AG09319 (cell line): ENCODE measurements around the gene KDM4E.

Experiments
- DNase-seq: peaks from one replicate; pipeline ENCODE4 v3.0.0-alpha.2; 2010; ENCODE audit warnings: low read depth; ENCODE audit errors: extremely low read depth
- TF ChIP-seq, protein P1 (sequence below): IDR thresholded peaks from 2 replicates; pipeline ENCODE4 v1.5.1; 2011; ENCODE audit warnings: low read depth, mild to moderate bottlenecking, inconsistent platforms, low read length, moderate library complexity

KDM4E gene

DNA sequence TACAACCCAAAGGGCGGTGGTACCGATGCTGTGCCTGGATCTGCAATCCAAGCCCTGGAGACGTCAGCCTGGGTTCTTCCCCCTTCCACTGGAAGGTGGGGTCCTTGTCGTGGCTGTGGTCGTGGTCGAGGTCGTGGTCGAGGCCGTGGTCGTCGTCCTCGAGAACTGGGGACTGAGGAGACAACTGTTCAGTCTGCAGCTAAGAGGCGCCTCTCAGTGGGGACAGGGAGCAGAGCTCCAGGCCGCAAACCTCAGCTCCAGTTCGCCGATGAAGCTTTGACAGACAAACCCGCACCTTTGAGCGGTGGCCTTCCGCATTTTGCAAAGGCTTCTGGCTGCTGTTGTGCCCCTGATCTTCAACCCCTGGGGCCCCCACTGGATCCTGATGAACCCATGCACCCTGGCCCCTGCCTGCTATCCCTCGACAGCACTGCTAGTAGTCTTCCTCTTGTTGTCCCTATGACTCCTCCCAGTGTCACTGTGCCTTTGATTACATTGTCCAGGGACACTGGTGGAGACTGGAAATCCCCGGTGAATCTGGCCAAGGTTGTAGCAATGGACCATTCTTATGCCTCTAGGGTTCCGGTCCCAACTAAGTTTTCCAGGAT is 25.6 kb downstream of the KDM4E start:
- TF ChIP-seq, protein P1, sequence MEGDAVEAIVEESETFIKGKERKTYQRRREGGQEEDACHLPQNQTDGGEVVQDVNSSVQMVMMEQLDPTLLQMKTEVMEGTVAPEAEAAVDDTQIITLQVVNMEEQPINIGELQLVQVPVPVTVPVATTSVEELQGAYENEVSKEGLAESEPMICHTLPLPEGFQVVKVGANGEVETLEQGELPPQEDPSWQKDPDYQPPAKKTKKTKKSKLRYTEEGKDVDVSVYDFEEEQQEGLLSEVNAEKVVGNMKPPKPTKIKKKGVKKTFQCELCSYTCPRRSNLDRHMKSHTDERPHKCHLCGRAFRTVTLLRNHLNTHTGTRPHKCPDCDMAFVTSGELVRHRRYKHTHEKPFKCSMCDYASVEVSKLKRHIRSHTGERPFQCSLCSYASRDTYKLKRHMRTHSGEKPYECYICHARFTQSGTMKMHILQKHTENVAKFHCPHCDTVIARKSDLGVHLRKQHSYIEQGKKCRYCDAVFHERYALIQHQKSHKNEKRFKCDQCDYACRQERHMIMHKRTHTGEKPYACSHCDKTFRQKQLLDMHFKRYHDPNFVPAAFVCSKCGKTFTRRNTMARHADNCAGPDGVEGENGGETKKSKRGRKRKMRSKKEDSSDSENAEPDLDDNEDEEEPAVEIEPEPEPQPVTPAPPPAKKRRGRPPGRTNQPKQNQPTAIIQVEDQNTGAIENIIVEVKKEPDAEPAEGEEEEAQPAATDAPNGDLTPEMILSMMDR, result no peak
- DNase-seq, result no peak

DNA sequence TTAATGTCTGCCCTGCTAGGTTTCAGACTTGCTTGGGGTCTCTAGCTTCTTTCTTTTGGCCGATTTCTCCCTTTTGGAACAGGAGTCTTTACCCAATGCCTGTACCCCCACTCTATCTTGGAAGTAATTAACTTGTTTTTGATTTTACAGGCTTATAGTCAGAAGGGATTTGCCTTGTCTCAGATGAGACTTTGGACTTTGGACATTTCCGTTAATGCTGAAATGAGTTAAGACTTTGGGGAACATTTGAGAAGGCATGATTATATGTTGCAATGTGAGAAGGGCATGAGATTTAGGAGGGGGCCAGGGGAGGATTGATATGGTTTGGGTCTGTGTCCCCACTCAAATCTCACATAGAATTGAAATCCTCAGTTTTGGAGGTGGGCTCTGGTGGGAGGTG is 29.3 kb downstream of the KDM4E start:
- TF ChIP-seq, protein P1, result no peak
- DNase-seq, result no peak

DNA sequence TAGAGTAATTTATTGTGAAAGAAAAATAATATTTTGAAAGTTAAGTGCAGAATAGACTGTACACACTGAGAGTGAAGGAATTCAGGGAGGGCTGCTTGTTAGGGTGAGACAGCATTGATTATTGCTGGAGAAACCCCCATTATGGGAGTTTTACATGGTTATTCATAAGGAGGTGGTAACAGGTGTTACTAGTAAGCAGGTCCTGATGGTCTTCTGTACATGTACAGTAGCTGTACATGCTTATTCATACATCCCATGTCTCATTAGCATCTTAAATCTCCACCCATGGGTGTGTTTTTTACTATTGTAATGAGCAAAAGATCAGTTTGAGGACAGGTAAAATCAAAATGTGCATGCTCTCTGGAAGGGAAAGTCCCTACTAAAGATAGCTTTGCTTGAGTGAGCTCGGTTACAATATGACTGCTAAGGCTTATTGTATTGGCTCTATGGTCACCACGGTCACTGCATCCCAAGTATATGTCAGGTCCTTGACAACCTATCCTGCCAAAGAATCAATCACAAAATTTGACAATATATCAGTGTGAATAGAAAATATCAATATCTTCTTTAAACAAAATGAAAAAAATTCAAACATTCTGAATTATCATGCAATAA is 30.3 kb downstream of the KDM4E start:
- TF ChIP-seq, protein P1, result no peak
- DNase-seq, result no peak

DNA sequence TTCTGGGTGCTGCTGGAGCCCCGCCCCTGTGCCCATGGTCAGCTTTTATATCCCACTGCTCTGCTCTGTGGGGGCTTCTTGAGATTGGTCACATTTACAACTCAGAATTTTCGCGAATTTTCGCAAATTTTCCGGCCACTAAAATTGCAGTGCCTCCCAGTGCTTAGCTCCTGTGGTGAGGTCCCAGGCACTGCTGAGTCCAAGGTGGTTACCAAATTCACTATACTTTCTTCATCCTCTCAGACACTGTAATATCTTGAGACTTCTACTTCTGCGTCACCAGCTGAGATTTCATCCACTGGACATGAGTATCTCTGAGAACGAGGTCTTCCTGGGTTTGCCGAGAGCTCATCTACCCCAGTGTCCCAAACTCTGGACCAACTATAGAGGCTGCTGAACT is 32.9 kb downstream of the KDM4E start:
- no peak for DNase-seq
- TF ChIP-seq, protein P1, result no peak

- DNase-seq, result no peak
- TF ChIP-seq, protein P1, result no peak
Observed at GRCh38 chr11:95058621-95059020, 33.6 kb downstream of the KDM4E start.

GRCh38 chr11:95059046-95059445 is 34.0 kb downstream of the KDM4E start:
- TF ChIP-seq, protein P1, result no peak
- no peak for DNase-seq

DNA sequence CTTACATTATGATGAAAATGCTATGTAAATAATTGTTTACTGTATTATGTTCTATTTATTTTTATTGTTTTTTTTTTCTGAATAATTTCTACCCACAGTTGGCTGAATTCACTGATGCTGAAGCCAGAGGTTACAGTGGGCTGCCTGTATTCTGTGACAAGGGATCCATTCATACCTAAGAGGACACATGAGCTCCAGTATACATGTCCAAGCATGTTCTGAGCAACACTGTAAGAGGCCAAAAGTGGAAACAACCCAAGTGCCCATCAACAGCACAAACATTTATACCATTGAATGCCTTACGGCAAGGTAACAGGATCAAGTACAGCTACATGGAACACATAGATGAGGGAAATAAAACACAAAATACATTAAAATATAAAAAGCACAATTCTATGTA is 40.3 kb downstream of the KDM4E start:
- no peak for DNase-seq

More for the DNA sequence above, 40.3 kb downstream of the KDM4E start:
- TF ChIP-seq, protein P1, result no peak
